GM12891 (cell line): ENCODE results near the gene RNF220.

Experiments used
- PAX5 ChIP-seq: IDR thresholded peaks from 2 replicates; pipeline ENCODE4 v1.6.1; 2011; ENCODE audit warnings: low read length, moderate library complexity, mild to moderate bottlenecking; ENCODE audit not compliant: insufficient read depth, severe bottlenecking
- POLR2A ChIP-seq: IDR thresholded peaks from 2 replicates; pipeline ENCODE4 v1.6.1; 2011; ENCODE audit warnings: low read depth, low read length, control low read depth
- POLR2AphosphoS5 ChIP-seq: IDR thresholded peaks from 2 replicates; pipeline ENCODE4 v1.6.1; 2011; ENCODE audit warnings: low read depth, low read length, control low read depth
- TAF1 ChIP-seq: IDR thresholded peaks from 2 replicates; pipeline ENCODE4 v1.6.1; 2011; ENCODE audit warnings: low read depth, low read length, control low read depth

- TF ChIP-seq POLR2AphosphoS5, result no peak
- TF ChIP-seq TAF1, result no peak
- TF ChIP-seq POLR2A, result no peak
- no peak for TF ChIP-seq PAX5
Measured at GRCh38 chr1:44701141-44701573, 296.1 kb downstream of the RNF220 start.
